Activated T-helper 9 cell treated with anti-CD3 and anti-CD28 coated beads, Interleukin-2, amount 50 U/mL, for 16 hours (primary cell): ENCODE data around the gene RGS7.
"Not testable (repeated sequence)": the region's sequence is repeated elsewhere in the genome, so short reads cannot be mapped to it uniquely, and the experiment has no call there.

Source experiments
- DNase-seq: peaks from one replicate; pipeline ENCODE4 v3.0.0-alpha.2; 2020; ENCODE audit warnings: low read depth

The RGS7 gene

GRCh38 chr1:240909701-240910457 is 447.1 kb downstream of the RGS7 start:
- no peak for DNase-seq

DNA sequence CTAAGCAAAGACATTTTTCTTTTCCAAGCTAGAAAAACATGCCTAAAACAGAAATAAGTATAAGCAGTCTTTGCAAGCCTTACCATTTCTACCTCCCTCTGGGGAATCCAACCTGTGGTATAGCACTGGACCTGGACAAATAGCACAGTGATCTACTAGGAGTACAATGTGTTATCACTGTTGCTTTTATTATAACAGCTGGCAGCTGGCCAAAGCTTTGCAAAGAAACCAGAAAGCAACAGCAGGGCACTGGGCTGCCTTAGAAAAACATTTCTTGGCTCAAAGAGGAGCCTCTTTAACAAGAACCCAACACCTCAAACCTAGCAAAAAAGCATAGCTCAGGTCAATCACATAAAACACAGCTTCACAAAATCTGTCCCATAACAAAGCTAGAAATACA is 450.5 kb downstream of the RGS7 start:
- DNase-seq = no peak

- DNase-seq = no peak
Measured at GRCh38 chr1:240905225-240905765, 451.7 kb downstream of the RGS7 start.

- DNase-seq = not testable (repeated sequence)
Measured at GRCh38 chr1:240895424-240895823, 461.6 kb downstream of the RGS7 start.

- DNase-seq = no peak
Measured at GRCh38 chr1:240888787-240889048, 468.3 kb downstream of the RGS7 start.

DNA sequence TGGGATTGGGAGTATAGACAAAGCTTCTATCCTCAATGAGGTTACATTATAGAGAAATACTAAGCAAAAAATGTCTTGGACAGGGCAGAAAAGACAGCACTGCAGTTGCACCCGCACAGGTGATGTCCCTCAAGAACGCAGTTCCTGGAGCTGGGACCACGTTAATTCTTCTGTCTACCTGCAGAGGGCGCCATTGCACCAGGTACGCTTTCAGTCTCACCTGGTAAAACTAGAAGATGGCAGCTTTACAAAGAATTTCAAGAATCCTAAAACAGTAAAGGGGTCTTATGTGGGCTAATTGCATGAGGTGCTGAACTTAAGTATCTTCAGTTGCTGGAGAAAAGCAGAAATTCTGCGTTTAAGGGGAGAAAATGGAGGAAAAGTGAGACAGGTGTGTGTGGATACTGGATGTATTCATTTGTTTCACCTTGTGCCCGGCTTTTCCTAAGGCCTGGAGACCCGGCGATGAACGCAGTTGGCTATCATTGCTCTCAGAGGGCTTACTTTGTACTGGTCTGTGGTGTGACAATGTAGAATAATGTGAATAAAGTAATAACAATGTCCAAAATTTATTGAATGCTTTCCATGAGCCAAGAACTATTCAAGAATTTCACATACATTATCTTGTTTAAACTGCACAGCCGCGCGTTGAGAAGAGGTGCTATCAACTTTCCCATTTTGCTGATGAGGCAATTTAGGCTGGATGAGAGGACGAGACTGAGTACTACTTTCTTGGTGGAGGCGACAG is 468.8 kb downstream of the RGS7 start:
- DNase-seq = no peak

DNA sequence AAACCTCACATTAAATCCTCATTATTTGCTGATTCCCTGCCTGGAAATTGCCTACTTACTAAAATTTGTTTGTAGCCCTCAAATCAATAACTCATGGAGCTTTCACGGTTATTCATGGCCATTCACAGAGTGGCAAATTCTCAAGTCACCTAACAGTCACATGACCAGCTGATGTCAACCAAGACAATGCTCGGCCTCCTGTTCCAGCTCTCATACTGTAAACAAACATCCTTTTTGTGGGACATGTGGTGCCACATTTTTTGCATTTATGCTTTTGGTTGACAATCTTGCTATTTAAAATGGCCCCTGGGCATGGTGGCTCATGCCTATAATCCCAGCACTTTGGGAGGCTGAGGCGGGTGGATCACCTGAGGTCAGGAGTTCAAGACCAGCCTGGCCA is 473.5 kb downstream of the RGS7 start:
- DNase-seq = no peak

GRCh38 chr1:240882656-240883308 is 474.2 kb downstream of the RGS7 start:
- DNase-seq = not testable (repeated sequence)

- DNase-seq = no peak
Measured at GRCh38 chr1:240878631-240879030, 478.4 kb downstream of the RGS7 start.

DNA sequence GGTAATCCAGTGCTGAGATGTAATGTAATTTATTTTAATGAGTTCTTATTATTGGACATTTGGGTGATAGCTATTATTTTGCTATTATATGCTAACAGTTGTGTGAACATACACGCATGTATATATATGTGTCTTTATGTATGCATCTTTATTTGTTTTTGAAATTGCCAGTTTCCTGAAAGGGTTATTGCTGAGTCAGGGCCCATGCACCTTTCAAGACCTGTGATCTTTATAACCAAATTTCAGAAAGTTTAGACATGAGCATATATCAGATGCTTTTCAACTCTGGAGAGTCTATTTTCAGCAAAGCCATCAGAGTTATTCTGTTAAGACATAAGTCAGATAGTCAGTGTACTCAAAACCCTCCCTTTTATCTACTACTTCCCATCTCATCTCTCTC is 479.4 kb downstream of the RGS7 start:
- DNase-seq = no peak

DNA sequence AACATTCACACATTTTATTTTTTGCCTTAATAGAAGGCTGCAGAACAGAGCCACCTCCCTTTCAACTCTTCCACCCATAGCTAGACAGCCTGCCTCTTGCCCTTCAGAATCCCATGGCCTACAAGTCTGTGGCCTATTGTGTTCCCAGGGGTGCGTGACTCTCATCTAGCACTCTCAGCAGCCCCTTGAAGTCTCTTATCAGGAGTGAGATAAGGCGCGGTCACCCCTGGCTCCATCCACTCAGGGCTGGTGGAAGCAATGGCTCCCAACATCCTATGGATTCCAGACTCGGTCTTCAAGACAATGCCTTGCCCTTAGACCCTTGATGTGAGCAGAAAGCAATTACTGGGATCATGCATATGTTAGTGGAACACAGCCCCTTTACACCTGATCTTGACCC is 480.9 kb downstream of the RGS7 start:
- DNase-seq = no peak

DNA sequence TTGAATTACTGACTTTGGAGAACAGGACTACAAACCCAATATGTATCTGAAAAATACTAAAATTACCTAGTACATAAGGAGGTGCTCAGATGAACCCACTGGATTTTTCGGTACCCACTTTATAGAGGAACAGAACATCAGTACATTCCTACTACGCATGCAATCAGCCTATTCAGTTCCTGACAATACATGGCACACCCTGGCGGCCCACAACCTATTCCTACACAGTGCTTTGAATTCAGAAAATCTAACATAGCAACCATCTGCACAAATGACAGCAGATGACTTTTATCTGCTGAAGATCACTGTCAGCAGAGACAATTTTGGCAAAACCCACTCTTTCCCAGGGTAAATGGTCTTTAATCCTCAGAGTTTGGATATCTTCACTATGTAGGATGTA is 487.9 kb downstream of the RGS7 start:
- no peak for DNase-seq

- no peak for DNase-seq
Measured at GRCh38 chr1:240866724-240867123, 490.3 kb downstream of the RGS7 start.

- DNase-seq = no peak
Measured at GRCh38 chr1:240860023-240860422, 497.0 kb downstream of the RGS7 start.

GRCh38 chr1:240854367-240854766 is 502.6 kb downstream of the RGS7 start:
- DNase-seq = no peak

- no peak for DNase-seq
Measured at GRCh38 chr1:240847325-240847724, 509.7 kb downstream of the RGS7 start.

DNA sequence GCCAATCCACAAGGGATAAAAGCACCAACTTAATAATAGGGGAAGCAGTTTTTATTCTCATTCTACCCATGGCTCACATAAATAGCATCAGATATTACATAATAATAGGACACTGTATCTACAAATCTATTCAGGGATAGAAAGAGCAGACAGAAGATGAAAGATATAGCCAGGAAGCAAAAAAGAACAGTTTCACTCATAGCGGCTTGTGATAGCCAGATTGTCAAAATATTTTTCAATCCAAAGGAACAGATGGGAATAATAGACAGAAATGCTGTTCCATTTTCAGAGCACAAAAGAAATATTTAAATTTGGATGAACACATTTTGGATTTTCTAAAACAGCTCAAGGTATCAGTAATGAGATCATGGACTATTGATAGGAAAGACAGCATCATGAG is 512.5 kb downstream of the RGS7 start:
- DNase-seq = no peak

GRCh38 chr1:240843798-240844197 is 513.2 kb downstream of the RGS7 start:
- DNase-seq = no peak

DNA sequence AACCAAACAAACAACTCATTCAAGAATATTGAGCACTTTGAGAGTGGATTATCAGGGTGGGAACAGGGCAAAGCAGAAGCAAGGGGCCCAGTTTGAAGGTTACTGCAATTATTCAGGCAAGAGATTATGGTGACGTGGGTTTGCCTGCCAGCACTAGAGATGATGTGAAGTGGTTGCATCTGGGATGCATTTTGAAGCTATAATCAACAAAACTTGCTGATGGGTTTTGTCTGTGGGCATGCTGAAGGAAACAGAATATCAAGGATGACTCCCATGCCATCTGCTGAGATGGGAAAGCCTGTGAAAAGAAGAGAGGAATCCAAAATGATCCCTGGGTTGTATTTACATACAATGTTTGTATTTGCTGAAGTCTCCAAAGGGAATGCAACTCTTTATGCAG is 520.7 kb downstream of the RGS7 start:
- no peak for DNase-seq

GRCh38 chr1:240835291-240835690 is 521.7 kb downstream of the RGS7 start:
- DNase-seq = no peak

- no peak for DNase-seq
Measured at GRCh38 chr1:240833075-240833474, 523.9 kb downstream of the RGS7 start.

DNA sequence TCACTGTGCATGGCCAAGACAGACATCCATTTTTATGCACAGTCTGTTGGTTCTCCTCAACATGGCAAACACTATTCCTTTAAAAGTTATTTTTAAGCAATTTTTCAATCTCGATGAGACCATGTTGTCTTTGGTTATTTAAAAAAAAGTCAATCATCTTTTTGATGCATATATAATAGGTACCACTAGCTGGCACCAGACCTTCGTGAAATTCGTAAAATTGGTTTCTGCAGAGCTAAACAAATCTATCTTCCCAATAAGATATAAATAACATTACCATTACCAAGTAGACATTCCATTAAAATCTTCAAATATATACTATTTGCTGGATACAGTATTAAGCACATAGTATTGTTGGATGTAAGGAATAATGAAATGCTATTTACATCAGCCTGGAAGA is 525.1 kb downstream of the RGS7 start:
- no peak for DNase-seq

DNA sequence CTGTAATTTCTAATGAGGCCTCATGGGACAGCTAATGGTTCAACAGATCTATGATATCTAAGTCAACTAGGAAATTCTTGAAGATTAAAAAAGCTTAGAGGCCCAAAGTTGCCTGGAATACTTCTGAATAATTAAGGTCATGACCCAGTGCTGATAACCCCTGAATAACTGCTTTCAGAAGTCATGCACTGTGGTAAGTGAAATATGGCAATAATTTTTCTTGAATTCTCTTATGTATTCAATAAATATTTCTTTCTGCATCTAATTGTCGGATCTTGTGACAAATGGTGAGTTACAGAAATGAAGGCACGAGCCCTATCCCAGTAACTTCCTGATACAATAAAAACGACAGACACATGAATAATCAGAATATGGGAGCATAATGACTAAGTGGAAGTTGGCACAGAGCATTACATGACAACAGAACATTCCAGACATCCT is 525.8 kb downstream of the RGS7 start:
- no peak for DNase-seq
